DLD1 (cell line): ENCODE results near the gene LTO1.

ENCODE experiments used
- in situ Hi-C: cut with HindIII; loops from 2 replicates; pipeline ENCODE4 v1.10.0; 2017; ENCODE audit warnings: low sequenced_read_pairs

LTO1 gene

DNA sequence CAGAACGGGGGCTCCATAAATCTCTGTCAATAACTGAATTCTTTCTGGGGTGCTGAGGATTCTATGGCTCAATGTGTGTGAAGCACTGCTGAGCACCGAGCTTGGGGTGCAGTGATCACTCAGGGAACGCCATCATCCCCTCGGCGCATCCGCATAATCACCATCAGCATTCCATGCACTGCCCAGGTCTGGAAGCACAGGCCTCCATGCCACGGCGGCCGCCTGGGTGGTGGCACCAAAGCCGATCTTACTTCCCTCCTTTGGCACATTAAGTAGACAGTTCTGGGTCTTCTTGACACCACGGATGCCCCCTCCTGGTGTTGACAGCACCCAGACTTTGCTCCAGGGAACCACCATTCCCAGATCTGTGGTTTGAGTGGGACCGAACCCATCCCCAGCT is 15.6 kb downstream of the LTO1 start:
- in situ Hi-C loops, result loop anchor here (10.0 to 25.0 kb wide), 3 partner anchors 247 to 545 kb away; no protein-coding TSS in a partner anchor

- in situ Hi-C loops, result loop anchor here (10.0 to 25.0 kb wide), 3 partner anchors 247 to 544 kb away; no protein-coding TSS in a partner anchor
Measured at GRCh38 chr11:69658626-69659450, 16.3 kb downstream of the LTO1 start.

DNA sequence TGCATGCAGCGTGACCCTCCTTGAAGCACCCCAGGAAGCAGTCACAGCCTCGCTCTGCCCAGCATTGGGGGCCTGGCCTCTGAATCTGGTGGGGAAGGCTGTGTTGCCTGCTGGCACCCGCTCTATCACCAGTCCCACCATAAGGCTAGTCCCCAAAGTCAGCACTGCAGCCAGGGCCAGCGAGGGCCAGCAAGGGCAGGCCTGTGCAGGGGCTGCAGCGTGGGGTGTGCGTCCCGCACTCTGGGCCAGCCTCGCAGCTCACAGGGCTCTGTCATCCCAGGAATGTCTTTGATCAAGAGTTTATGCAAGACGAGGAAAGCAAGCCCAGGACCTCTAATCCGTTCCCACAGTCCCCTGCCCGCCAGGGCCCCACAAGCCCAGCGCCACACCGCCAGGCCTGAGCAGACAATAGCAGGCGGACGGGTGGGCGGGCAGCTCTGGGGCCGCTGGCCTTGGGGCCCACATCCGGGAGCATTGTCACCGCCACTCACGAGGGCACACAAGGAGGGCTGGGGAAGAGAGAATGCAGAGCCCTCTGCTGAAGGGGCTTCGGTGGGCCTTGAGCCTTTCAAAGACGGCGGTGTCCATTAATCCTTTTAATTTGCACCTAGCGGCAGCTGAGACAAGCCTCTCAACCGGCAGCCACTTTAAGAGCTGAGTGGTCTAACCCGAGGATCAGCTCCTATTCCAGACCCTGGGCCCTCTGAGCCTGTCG is 17.1 kb downstream of the LTO1 start:
- in situ Hi-C loops, result loop anchor here (10.0 to 25.0 kb wide), 3 partner anchors 246 to 543 kb away; no protein-coding TSS in a partner anchor

DNA sequence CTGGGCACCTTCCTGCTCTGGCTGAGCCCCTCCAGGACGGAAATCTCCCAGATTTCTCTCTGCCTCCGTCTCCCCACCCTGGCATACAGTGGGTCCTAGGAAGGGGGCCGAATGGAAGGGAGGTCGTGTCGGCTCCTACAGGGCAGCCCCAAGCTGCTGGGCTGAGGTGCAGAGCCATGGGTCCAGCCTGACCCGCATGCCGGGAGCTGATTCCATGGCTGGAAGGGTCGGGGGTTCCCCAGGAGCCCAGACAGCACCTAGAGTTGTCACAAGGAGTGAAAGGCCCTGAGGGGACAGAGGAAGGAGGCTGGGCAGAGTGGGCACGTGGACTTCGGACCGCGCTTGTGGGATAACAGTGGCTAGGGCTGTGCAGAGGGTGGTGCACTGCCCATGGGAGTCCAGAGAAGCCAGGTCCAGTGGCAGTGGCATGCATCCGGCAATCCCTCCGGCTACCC is 17.7 kb downstream of the LTO1 start:
- in situ Hi-C loops, result loop anchor here (10.0 to 25.0 kb wide), 3 partner anchors 245 to 543 kb away; no protein-coding TSS in a partner anchor

DNA sequence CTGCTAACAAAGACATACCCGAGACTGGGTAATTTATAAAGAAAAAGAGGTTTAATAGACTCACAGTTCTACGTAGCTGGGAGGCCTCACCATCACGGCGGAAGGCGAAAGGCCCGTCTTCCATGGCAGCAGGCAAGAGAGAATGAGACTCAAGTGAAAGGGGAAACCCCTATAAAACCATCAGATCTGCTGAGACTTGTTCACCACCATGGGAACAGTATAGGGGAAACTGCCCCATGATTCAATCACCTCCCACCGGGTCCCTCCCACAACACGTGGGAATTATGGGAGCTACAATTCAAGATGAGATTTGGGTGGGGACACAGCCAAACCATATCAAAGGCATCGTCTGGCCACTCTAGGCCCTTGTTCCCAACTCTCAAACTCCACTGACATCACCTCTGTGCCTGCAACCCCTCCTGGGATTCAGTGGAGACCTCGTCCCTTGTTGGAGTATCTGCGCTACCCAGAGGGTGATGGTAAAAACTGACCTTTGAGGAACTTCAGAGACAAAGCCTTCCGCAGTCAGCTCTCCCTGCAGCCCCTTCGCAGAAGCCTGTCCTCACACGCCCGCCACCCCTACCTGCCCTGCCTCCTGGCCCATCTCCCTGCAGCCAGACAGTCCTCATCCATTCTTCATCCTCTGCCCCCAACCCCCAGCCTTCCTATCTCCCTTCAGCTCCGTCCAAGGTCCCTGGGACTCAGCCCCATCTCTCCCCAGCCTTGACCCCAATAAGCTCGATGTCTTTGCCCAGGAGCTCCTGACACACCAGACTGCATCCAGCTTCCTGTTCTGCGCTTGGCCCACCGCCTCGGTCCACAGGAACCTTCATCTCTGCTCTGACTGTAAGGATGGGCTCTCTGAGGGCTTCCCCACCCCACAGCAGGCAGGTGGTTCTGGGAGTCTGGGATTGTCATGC is 18.4 kb downstream of the LTO1 start:
- in situ Hi-C loops, result loop anchor here (10.0 to 25.0 kb wide), 3 partner anchors 244 to 542 kb away; no protein-coding TSS in a partner anchor

DNA sequence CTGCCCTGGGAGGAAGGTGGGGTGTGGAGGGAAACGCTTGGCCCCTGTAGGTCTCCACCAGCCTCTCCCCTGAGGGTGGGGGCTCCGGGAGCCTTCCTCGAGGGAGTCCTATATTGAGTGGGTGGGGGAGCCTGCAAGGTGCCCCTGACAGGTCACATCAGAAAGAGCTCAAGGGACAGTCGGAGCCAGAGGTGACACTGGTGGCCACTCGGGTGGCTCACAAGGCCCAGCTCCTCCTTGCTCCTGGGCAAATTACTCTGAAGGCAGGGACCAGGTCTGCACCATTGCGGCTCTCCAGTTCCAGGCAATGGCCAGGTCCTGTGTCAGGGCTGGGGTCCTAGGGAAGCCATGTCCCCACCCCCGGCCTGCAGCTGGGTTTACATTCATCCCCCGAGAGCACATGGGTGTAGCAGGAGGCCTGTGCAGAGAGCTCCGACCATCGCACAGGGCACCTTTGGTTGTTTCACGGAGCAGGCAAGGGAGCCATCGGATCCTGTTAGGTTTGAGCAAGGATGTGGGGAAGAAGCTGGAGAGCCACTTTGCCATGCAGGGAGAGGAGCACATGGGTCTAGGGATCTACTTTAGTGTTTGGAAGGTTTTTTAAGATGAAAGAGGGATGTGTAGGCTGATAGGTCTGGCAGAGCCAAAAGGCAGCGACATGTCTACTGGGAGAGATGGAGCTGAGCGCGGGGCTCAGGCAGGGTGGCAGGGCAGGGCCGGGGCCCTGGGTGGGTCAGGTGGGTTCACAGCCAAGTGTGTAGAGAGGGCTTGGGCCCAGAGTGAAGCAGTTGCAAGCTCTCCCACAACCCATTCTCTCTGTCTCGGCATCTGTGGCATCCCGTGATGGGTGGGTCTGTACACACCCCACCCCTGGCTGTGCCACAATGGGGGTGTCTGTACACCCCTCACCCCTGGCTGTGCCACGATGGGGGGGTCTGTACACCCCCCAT is 19.4 kb downstream of the LTO1 start:
- in situ Hi-C loops, result loop anchor here (10.0 to 25.0 kb wide), 3 partner anchors 243 to 541 kb away; no protein-coding TSS in a partner anchor

- in situ Hi-C loops, result loop anchor here (10.0 to 25.0 kb wide), 3 partner anchors 243 to 540 kb away; no protein-coding TSS in a partner anchor
Measured at GRCh38 chr11:69654660-69655478, 20.3 kb downstream of the LTO1 start.

- in situ Hi-C loops, result loop anchor here (10.0 to 25.0 kb wide), 3 partner anchors 242 to 539 kb away; no protein-coding TSS in a partner anchor
Measured at GRCh38 chr11:69654001-69654659, 21.0 kb downstream of the LTO1 start.

DNA sequence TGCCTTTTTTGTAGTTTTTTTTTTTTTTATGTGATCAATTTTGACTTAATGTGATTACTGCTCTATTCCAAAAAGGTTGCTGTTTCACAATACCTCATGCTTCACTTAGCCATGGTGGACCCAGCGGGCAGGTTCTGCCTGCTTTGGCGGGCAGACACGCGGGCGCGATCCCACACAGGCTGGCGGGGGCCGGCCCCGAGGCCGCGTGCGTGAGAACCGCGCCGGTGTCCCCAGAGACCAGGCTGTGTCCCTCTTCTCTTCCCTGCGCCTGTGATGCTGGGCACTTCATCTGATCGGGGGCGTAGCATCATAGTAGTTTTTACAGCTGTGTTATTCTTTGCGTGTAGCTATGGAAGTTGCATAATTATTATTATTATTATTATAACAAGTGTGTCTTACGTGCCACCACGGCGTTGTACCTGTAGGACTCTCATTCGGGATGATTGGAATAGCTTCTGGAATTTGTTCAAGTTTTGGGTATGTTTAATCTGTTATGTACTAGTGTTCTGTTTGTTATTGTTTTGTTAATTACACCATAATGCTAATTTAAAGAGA is 21.7 kb downstream of the LTO1 start:
- in situ Hi-C loops, result loop anchor here (10.0 to 25.0 kb wide), 3 partner anchors 241 to 539 kb away; no protein-coding TSS in a partner anchor

- in situ Hi-C loops, result loop anchor here (10.0 to 25.0 kb wide), 3 partner anchors 241 to 538 kb away; no protein-coding TSS in a partner anchor
Measured at GRCh38 chr11:69652999-69653398, 22.2 kb downstream of the LTO1 start.

- in situ Hi-C loops, result loop anchor here (10.0 to 25.0 kb wide), 3 partner anchors 240 to 537 kb away; no protein-coding TSS in a partner anchor
Measured at GRCh38 chr11:69651834-69652620, 23.1 kb downstream of the LTO1 start.

DNA sequence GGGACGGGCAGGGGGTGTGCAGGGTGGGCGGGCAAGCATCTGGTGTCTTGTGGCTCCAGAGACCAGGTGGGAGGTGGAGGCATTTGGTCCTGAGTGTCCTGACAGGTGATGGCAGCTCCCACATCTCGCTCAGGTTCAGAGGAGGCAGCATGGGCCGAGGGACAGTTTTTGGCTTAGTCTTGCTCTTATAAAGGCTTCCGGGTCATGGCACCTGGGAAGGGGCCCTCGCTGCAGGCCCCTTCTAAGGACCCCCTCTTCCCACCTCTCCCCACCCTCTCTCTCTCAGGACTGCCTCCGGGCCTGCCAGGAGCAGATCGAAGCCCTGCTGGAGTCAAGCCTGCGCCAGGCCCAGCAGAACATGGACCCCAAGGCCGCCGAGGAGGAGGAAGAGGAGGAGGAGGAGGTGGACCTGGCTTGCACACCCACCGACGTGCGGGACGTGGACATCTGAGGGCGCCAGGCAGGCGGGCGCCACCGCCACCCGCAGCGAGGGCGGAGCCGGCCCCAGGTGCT is 24.3 kb downstream of the LTO1 start:
- in situ Hi-C loops, result loop anchor here (10.0 to 25.0 kb wide), 3 partner anchors 239 to 536 kb away; no protein-coding TSS in a partner anchor

- in situ Hi-C loops, result loop anchor here (10.0 to 25.0 kb wide), 3 partner anchors 238 to 535 kb away; no protein-coding TSS in a partner anchor
Measured at GRCh38 chr11:69650081-69650831, 24.9 kb downstream of the LTO1 start.

DNA sequence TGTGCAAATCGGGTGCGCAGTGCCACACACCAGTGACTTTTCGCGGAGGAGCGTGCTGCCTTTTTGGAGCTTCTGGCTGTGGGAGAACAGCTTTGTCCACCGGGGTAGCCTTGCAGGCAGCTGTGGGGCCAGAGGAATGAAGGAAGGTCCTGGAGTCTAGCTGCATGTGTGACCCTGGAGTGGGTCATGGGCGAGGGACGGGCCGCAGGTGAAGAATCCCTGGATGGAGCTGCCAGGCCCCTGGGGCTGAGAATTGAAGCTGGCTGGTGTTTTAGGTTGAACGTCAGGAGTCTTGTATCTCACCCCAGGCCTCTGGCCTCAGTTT is 25.6 kb downstream of the LTO1 start:
- in situ Hi-C loops, result no loop called here
